ENCODE data around the gene APOBEC3G. TPM values are rescaled to one million over a fixed set of nuclear protein-coding genes. Genes with fewer than 3 reads are reported as not detected.
A peak's percentile ranks its signal among the peaks of the same experiment; 100 is the strongest.
"Not testable (repeated sequence)": the region's sequence is repeated elsewhere in the genome, so short reads cannot be mapped to it uniquely, and the experiment has no call there.

Gene APOBEC3G
- total RNA-seq, 1 donor from 2014 or later, result 4.2 TPM

DNA sequence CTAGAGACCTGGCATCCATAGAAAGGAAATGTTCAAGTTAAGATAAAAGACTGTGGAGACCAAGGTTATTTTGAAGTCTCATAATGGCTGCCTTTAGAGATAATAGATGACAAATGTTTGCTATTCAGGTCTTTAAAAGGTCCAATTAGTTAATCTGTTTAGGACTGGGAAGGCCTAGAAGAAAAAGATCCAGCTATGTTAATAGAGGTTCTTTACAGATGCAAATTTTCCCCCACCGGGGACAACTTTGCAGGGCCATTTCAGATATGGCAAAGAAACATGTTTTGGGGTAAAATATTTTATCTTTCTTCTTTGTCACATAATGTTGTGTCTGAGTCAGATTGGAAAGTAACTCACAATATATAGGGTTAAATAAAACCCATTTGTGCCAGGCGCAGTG lies 3.1 kb upstream of the APOBEC3G start:
- Histone ChIP-seq H3K27me3 (ENCODE audit: low read depth) (no peaks in the 10 kb centered on the region), H3K9me3 (replicated peaks) (no peaks in the 10 kb centered on the region), H3K27ac (replicated peaks) (no peak overlapping the region), H3K4me3 (no peak overlapping the region), H3K36me3 (no peaks in the 10 kb centered on the region), H3K4me1 (peaks cover 14% of the 10 kb centered on the region)
- intact Hi-C loops (cut with micrococcal nuclease), result no loop called here
- TF ChIP-seq, protein P1, sequence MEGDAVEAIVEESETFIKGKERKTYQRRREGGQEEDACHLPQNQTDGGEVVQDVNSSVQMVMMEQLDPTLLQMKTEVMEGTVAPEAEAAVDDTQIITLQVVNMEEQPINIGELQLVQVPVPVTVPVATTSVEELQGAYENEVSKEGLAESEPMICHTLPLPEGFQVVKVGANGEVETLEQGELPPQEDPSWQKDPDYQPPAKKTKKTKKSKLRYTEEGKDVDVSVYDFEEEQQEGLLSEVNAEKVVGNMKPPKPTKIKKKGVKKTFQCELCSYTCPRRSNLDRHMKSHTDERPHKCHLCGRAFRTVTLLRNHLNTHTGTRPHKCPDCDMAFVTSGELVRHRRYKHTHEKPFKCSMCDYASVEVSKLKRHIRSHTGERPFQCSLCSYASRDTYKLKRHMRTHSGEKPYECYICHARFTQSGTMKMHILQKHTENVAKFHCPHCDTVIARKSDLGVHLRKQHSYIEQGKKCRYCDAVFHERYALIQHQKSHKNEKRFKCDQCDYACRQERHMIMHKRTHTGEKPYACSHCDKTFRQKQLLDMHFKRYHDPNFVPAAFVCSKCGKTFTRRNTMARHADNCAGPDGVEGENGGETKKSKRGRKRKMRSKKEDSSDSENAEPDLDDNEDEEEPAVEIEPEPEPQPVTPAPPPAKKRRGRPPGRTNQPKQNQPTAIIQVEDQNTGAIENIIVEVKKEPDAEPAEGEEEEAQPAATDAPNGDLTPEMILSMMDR (IDR thresholded peaks at IDR 0.05; ENCODE audit: borderline replicate concordance), result no peak
- no peak for DNase-seq

DNA sequence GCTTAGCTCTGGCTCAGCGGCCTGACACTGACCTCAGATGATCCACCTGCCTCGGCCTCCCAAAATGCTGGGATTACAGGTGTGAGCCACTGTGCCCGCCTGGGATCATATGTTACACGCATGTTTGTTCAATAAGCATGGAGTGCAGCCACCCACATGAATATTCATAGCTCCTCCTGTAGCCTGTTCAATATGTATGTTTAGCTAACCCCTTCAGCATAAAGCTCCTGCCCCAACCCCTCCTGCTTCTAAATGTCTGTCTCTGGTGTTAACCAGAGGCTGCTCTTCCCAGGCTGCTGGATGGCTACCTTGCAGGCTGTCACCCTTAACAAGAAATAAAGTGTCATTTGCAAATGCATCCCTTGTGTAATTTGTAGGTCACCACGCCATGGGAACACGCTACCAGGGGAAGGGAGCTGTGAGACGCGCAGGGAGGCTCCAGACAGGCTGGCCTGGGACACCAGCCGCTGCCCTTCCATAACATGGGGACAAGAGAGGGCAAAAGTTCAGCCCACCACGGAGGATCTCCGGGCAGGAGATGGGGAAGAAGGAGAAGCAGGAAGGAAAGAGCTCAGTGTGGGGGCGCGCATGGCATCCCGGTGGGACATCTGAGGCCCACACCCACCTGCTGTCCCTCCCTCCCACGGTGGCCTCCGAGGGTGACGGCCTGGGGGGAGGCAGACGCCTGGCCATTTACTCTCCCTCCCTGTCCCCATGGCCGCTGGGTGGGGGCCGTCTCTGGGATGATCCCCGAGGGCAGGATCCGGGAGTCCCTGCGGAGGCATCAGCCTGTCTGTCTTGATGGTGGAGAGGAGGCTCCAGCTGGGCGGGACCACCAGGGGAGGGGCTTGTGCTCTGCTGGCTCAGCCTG lies 685 bp upstream of the APOBEC3G start:
- H3K27me3 ChIP-seq (ENCODE audit: low read depth); H3K36me3 ChIP-seq; H3K9me3 ChIP-seq (replicated peaks); DNase-seq; intact Hi-C loops (cut with micrococcal nuclease): not testable (repeated sequence)
- H3K4me1 ChIP-seq, result peaks cover 14% of the 10 kb centered on the region
- peak overlapping the region; percentile 71 for H3K4me3 ChIP-seq
- H3K27ac ChIP-seq (replicated peaks), result peak overlapping the region; percentile 42

DNA sequence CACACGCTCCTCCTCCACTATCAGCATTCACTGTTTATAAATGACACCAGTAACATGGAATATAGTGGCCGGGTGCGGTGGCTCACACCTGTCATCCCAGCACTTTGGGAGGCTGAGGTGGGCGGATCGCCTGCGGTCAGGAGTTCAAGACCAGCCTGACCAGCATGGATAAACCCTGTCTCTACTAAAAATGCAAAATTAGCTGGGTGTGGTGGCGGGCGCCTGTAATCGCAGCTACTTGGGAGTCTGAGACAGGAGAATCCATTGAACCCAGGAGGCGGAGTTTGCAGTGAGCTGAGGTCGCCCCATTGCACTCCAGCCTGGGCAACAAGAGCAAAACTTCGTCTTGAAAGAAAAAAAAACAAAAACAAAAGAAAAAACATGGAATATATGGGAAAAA lies 837 bp downstream of the APOBEC3G start:
- peak overlapping the region; percentile 83 for H3K27ac ChIP-seq (replicated peaks)

DNA sequence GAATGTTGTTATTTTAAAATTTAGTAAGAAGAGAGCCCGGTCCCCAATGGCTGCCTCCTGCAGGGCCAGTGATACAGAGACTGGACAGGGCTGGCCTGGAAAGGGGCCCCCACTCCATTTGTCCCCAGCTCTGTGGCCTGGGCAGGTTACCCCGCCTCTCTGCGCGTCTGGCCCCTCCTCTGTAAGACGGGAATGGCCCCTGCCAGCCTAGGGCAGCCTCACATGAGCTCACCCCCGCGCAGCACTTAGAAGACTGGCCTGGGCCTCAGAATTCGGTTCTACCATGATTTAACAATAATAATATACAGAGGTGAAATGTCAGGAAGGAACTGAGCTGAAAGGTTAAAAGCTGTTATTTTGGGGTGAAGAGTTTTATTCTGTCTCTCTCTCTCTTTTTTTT lies 1.3 kb downstream of the APOBEC3G start:
- Histone ChIP-seq H3K9me3 (replicated peaks) (no peaks in the 10 kb centered on the region), H3K4me3 (no peak overlapping the region), H3K4me1 (peaks cover 14% of the 10 kb centered on the region), H3K27me3 (ENCODE audit: low read depth) (no peaks in the 10 kb centered on the region), H3K36me3 (no peaks in the 10 kb centered on the region), H3K27ac (replicated peaks) (no peak overlapping the region)
- DNase-seq, result no peak
- TF ChIP-seq, protein P1 (IDR thresholded peaks at IDR 0.05; ENCODE audit: borderline replicate concordance), result no peak
- intact Hi-C loops (cut with micrococcal nuclease), result no loop called here

More for the DNA sequence above, 837 bp downstream of the APOBEC3G start:
- intact Hi-C loops (cut with micrococcal nuclease); DNase-seq; H3K27me3 ChIP-seq (ENCODE audit: low read depth); H3K36me3 ChIP-seq; H3K9me3 ChIP-seq (replicated peaks): not testable (repeated sequence)
- H3K4me3 ChIP-seq, result peak overlapping the region; percentile 71
- peaks cover 14% of the 10 kb centered on the region for H3K4me1 ChIP-seq

DNA sequence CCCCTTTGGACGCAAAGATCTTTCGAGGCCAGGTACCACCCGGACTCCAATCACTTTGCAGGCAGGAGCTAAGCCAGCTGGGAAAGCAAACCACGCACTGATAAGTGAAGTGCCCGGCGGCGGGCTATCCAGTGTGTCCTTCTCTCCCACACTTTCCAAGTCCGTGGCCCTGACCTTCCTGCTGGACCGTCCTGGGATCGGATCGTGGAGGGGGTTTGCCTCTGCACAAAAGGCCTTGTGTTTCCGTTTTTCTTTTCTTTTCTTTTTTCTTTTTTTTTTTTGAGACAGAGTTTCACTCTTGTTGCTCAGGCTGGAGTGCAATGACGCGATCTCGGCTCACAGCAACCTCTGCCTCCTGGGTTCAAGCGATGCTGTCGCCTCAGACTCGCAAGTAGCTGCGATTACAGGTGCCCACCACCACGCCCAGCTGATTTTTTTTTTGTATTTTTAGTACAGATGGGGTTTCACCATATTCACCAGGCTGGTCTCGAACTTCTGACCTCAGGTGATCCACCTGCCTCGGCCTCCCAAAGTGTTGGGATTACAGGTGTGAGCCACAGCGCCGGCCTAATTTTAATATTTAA lies 2.1 kb downstream of the APOBEC3G start:
- intact Hi-C loops (cut with micrococcal nuclease); DNase-seq; H3K27me3 ChIP-seq (ENCODE audit: low read depth); H3K9me3 ChIP-seq (replicated peaks); H3K36me3 ChIP-seq; H3K27ac ChIP-seq (replicated peaks); H3K4me3 ChIP-seq: not testable (repeated sequence)
- peaks cover 14% of the 10 kb centered on the region for H3K4me1 ChIP-seq

DNA sequence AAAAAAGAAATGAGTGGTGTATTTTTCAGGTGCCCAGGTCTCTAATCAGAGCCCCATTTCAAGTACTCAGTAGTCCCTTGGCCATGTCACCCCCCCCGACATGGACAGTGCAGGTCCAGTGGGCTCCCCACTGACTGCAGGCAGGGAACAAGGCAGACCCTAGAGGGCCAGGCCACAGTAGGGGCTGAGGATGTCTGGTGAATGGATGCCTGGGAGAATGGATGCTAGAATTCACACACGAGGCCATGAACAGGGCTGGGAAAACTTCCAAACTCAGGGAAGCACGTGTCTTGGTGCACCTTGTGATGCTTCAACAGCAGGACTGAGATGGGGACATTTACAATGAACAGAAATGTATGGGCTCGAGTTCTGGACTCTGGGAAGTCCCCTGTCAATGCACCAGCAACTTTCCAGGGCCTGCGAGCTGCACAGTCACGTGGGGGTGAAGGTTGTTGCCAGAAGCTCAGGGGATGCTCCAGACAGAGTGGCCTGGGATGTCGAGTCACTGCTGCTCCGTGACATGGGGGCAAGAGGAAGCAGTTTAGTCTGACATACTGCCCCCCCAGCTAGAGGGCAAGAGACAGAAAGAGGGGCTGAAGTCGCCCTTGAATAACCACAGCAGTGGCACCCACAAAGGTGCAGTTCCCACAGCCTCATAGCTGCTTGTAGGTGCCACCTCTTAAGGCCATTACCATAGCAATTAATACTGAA lies 3.1 kb downstream of the APOBEC3G start:
- no peaks in the 10 kb centered on the region for H3K27me3 ChIP-seq (ENCODE audit: low read depth)
- no peak overlapping the region for H3K27ac ChIP-seq (replicated peaks)
- no peaks in the 10 kb centered on the region for H3K36me3 ChIP-seq
- intact Hi-C loops (cut with micrococcal nuclease), result no loop called here
- H3K4me1 ChIP-seq, result peaks cover 14% of the 10 kb centered on the region
- no peak for DNase-seq
- H3K4me3 ChIP-seq, result no peak overlapping the region
- H3K9me3 ChIP-seq (replicated peaks), result no peaks in the 10 kb centered on the region
- TF ChIP-seq, protein P1 (IDR thresholded peaks at IDR 0.05; ENCODE audit: borderline replicate concordance), result no peak
